Lower leg skin (tissue), 3 donors: ENCODE measurements around the gene MYO1H.

Experiments
- POLR2A ChIP-seq, 2 donors: fragments of 450-650 bp; IDR thresholded peaks; one replicate each; pipeline ENCODE4 v1.6.1; 2016 to 2017; ENCODE audit warnings: antibody characterized with exemption in 2 of 2, mild to moderate bottlenecking in 1 of 2, moderate library complexity in 1 of 2
- TF ChIP-seq, protein P1 (sequence below), 3 donors: fragments of 450-650 bp; IDR thresholded peaks; one replicate each; pipeline ENCODE4 v1.5.1; 2016; ENCODE audit warnings: antibody characterized with exemption in 3 of 3, mild to moderate bottlenecking in 3 of 3, moderate library complexity in 2 of 3

DNA sequence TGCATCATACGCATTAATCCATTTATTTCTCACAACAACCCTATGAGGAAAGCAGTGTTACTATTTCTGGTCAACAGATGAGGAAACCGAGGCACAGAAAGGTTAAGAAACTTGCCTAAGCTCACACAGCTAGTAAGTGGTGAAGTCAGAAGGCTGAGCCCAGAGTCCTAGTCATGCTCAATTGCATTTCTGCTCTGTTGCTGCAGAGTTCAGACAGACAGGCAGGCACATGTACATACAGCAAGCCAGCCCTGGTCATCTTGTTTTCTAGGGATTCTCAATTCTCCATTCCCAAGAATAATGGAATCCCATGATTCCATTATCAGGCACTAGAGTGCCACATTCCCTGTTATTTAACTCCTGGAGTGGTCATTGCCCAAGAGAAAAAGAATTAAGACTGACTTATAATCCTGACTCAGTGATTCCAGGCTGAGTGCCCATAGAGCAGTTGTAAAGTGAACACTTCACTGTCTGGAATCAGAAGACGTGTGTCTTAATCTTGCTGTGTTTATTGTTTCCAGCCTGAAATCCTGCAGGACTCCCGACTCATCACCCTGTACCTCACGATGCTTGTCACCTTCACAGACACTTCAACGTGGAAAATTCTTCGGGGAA is 140.5 kb downstream of the MYO1H start:
- TF ChIP-seq, protein P1, sequence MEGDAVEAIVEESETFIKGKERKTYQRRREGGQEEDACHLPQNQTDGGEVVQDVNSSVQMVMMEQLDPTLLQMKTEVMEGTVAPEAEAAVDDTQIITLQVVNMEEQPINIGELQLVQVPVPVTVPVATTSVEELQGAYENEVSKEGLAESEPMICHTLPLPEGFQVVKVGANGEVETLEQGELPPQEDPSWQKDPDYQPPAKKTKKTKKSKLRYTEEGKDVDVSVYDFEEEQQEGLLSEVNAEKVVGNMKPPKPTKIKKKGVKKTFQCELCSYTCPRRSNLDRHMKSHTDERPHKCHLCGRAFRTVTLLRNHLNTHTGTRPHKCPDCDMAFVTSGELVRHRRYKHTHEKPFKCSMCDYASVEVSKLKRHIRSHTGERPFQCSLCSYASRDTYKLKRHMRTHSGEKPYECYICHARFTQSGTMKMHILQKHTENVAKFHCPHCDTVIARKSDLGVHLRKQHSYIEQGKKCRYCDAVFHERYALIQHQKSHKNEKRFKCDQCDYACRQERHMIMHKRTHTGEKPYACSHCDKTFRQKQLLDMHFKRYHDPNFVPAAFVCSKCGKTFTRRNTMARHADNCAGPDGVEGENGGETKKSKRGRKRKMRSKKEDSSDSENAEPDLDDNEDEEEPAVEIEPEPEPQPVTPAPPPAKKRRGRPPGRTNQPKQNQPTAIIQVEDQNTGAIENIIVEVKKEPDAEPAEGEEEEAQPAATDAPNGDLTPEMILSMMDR (IDR thresholded peaks at IDR 0.05): no peak
- no peak for TF ChIP-seq POLR2A (IDR thresholded peaks at IDR 0.05)
